ENCODE results near the gene MAP2K3.

GRCh38 chr17:21243516-21244303 lies 40.8 kb upstream of the MAP2K3 start:
- TF ChIP-seq CTCF (conservative IDR thresholded peaks at IDR 0.05): no peak
- no peak for TF ChIP-seq EZH2 (IDR thresholded peaks at IDR 0.05; ENCODE audit: low read depth)

All from PC-9 (cell line).